Fibroblast of peridontal ligament (primary cell): ENCODE measurements around the gene ATP5PO.

Source experiments
- DNase-seq: peaks from one replicate; pipeline ENCODE4 v3.0.0-alpha.2; 2010; ENCODE audit errors: extremely low read depth

The ATP5PO gene, protein sequence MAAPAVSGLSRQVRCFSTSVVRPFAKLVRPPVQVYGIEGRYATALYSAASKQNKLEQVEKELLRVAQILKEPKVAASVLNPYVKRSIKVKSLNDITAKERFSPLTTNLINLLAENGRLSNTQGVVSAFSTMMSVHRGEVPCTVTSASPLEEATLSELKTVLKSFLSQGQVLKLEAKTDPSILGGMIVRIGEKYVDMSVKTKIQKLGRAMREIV

GRCh38 chr21:33915368-33916199 lies at the start of gene ATP5PO:
Gene ATP5PO (minus strand): TSS chr21:33915804. CDS start chr21:33915763, 41 bp downstream.
- DNase-seq: peak; percentile 97

GRCh38 chr21:33964706-33965325 lies 49.2 kb upstream of the ATP5PO start:
- no peak for DNase-seq

GRCh38 chr21:33963848-33964555 lies 48.4 kb upstream of the ATP5PO start:
- DNase-seq: no peak

DNA sequence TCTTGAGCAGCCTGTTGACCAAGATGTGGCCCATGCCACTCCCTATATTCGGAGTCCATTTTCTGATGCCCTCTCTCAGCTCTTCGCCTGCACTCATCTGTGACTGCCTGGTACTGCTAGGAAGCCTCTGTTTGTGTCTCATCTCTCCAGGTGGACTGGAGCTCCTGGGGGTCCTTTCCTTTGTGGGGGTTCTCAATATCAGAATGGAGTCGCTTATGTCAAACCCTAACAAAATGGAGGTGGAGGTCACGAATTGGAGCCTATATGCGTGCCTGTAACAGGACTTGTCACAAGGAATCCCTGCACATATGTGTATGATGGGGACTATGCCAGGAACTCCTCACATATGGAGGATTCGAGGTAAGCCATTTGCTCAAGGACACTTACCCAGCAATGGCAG lies 46.7 kb upstream of the ATP5PO start:
- DNase-seq: no peak

- DNase-seq: no peak
These were observed 45.5 kb upstream of the ATP5PO start for GRCh38 chr21:33961061-33961460.

DNA sequence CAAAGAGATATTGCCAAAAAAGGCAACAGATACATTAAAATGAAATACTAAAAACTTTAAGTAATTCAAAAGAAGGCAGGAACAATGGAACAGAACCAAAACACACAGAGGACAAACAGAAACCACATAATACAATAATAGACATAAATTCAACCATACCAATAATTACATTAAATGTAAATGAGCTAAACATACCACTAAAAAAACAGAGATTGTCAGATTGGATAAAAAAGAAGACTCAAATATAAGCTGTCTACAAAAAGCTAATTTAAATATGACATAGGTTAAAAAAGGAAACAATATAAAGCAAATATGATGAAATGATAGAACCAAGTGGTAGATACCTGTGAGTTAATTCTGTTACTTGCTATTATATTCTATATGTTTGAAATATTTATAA lies 44.1 kb upstream of the ATP5PO start:
- DNase-seq: no peak

GRCh38 chr21:33954395-33954794 lies 38.8 kb upstream of the ATP5PO start:
- DNase-seq: no peak

DNA sequence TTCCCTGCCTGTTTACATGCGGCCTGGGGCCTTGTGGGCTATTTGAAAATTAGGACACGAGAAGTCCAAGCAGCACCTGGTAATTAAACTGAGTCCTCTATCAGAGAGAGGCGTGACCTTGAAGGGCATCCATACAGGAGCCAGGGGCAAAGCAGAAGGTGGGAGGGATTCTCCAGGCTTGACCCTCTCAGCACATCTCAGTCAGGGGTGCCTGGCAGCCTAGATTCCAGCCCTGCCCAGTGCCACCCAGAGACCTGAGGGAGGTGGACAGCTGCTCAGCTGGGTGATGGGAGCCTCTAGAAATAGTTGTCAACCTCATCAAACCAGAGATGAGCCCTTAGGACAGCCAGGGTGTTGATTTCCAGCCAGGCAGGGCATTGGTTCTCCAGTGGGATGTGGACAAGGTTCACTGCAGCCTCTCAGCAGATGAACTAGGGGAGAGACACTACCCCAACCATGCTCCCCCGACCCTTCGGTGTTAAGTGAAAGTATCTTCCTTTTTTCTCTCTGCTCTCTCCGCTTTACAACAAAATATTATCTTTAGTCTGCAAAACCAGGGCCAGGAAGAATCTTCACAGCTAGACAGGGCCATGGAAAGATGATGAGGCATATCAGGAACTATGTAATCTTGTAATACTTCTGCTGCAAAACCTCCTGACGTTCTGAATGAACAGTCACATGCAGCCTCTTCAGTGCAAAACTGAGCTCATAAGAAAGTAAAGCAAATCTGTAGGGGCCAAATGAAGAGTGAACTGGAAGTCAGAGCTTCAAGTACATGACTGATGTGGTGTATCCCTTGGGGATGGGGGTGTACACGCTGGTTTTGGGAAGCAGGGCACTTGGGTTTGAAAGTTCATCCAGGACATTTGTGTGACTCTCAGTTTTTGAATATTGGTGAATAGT lies 35.9 kb upstream of the ATP5PO start:
- peak; percentile 54 for DNase-seq

DNA sequence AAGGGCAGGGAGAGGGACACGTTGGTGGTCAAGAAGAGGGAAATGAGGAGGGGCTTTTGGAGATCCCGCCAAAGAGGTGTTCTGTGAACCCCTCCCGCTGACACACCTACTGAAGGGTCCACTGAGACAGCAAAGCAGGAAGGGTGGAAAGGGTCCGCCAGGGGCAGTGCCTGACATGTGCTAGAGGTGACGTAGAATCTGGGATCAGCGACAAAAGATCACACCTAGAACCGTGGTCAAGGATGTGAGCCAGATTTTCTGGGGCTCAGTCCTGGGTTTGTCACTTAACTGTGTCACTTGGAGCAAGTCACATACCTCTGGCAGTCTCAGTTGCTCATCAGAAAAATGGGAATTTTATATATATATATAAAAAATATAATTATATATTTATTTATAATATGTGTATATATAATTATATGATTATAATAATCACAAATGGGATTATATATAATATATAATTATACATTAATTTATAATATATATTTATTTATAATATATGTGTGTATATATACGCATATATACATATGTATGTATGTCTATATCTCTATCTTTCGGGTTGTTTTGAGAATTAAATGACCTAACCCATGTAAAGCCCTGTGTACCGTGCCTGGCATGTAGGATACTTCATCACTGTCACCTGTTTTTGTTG lies 35.0 kb upstream of the ATP5PO start:
- no peak for DNase-seq

DNA sequence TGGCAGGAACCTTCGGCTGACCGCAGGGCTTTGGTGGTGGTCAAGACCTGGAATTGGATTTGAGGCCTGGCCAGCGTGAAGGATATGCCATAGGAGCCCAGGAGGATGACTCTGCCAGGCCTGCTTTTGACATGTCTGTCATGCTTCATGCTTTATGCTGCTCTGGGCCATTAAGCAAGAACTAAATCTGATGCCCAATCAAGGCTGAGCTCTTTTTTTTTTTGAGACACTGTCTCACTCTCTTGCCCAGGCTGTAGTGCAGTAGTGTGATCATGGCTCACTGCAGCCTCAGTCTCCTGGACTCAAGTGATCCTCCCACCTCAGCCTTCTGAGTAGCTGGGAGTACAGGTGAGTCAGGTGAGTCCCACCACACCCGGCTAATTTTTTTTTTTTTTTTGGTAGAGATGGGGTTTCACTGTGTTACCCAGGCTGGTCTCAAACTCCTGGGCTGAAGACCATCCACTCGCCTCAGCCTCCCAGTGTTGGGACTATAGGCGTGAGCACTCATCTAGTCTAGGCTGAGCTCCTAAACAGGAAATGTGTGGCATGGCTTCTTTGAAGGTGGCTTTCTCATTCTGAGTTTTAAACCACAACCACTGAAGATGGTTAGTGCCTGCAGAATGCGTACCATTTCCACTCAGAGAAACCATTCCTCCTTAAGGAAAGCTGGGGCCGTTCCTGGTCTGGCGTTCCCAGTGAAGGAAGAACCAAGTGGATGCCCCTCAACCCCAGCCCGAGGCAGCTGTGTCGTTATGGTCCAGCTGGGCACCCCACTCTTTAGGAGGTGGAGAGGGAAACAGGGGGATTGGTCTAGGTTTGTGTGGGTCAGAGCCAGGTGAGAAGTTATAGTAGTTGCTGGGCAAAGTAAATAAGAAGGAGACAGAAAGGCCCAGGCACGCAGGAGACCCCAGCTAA lies 34.2 kb upstream of the ATP5PO start:
- DNase-seq: no peak

GRCh38 chr21:33948951-33949444 lies 33.4 kb upstream of the ATP5PO start:
- DNase-seq: no peak

DNA sequence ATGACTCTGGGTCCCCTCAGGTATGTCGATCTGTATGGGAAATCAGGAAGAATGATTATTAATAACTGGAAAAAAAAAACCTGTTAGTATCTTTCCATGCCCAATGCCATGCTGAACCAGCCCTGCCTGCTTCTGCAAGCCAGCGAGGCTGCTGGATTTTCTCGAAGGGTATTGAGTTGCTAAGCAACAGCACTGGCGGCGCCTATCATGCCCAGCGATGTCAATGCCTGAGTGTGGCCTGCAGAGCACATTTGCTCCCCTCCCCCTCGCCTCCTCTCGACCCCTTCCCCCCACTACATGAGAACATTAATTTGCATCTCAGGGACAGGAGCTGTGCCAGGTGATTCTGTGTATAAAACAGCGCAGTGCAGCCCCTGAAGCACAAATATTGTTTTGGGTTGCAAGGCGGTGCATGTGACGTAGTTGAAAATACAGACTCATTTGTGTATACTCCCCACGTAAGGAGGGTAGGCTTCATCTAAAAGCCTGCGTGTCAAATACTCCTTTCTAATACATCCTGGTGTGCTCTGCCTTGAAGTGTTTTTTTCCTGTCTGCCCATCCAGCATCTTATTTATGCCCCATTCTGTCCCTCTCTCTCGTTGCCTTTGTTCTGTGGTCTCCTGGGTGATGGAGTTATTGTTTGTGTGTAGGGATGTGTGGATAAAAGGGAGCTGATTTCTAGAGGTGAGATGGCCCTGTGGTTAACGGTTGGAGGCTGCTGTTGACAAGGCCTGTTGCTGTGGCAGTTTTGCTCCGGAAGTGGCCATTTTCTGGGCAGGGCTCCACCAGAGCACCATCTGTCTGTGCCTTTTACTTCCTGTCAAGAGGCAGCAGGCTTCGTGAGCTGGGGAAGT lies 32.7 kb upstream of the ATP5PO start:
- DNase-seq: no peak

- DNase-seq: peak; percentile 96
These were observed 32.0 kb upstream of the ATP5PO start for GRCh38 chr21:33947451-33948095.

DNA sequence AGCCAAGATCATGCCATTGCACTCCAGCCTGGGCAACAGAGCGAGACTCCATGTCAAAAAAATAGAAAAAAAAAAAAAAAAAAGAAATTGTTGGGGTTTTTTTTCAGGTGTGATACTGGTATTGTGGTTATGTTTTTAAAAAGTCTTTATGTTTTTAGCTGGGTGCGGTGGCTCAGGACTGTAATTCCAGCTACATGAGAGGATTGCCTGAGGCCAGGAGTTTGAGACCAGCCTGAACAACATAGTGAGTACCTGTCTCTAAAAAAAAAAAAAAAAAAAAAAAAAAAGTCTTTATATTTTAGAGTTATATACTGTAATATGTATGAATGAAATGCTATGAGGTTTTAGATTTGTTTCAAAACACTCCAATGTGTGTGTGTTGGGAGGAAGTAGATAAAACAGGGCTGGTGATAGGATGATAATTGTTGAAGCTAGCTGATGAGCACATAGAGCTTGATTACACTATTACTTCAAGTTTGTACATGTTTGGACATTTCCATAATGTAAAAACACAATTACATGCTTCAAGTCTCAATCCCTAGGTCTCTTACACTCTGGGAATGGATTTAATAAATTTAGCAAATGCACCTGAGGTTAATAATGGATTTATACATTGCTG lies 30.2 kb upstream of the ATP5PO start:
- DNase-seq: no peak

- DNase-seq: no peak
These were observed 28.7 kb upstream of the ATP5PO start for GRCh38 chr21:33944185-33944763.

GRCh38 chr21:33943293-33943692 lies 27.7 kb upstream of the ATP5PO start:
- DNase-seq: no peak

- no peak for DNase-seq
These were observed 26.8 kb upstream of the ATP5PO start for GRCh38 chr21:33942426-33942825.
